HG03095 (cell line): ENCODE data around the gene CITED2.

Experiments used
- ATAC-seq: cut with Tn5 transposase; IDR thresholded peaks from one replicate; pipeline ENCODE4 v1.9.1; 2021; ENCODE audit warnings: moderate library complexity; ENCODE audit not compliant: unreplicated experiment

Gene CITED2

GRCh38 chr6:139334806-139335446 lies 39.5 kb downstream of the CITED2 start:
- ATAC-seq, result no peak

DNA sequence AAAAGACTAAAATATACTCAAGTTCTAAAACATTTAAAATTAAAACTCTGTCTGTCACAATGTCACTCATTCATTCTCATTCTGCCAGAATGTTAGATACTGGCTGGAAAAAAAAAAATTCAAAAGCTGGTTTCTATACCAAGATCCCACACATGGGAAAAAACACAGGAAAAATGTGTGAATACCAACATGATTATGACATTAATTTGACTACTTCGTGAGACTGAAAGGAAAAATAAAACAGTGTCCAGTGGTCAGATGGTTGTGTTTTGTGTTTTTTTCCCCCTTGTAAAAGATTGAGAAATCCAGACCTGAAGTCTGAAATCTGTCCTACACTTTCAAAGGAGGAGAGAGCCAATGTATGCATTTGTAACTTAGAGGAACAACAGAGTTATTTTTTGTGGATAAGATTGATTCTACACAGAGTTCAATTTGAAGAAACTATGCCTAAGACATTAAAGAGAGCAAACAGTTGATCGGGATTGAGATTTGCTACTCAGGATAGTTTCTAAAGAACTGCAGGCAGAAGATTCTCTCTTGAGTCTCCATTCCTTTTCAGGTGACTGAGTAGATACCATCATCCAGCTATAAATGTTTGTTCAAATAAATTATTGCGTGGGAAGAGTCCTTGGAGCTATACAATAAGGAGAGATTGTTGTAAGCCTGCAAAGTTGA lies 43.5 kb downstream of the CITED2 start:
- ATAC-seq, result no peak

- ATAC-seq, result no peak
These were observed 44.1 kb downstream of the CITED2 start for GRCh38 chr6:139330306-139330705.

- ATAC-seq, result no peak
These were observed 45.2 kb downstream of the CITED2 start for GRCh38 chr6:139329224-139329623.

GRCh38 chr6:139327038-139327437 lies 47.4 kb downstream of the CITED2 start:
- no peak for ATAC-seq

- no peak for ATAC-seq
These were observed 48.8 kb downstream of the CITED2 start for GRCh38 chr6:139325686-139326085.

- no peak for ATAC-seq
These were observed 49.3 kb downstream of the CITED2 start for GRCh38 chr6:139325125-139325524.

- ATAC-seq, result no peak
These were observed 50.2 kb downstream of the CITED2 start for GRCh38 chr6:139324301-139324555.

- no peak for ATAC-seq
These were observed 50.7 kb downstream of the CITED2 start for GRCh38 chr6:139323511-139324300.
